ENCODE measurements around the gene VAMP8.

The VAMP8 gene

GRCh38 chr2:85577386-85578242, at the start of gene VAMP8:
Gene VAMP8 (plus strand): TSS chr2:85577586. CDS start chr2:85577647, 61 bp downstream.
- Mint-ChIP-seq H3K27me3 (no peaks in the 10 kb centered on the region), H3K27ac (peak within 1 kb of the TSS; percentile 97 to 98), H3K4me3 (peak within 1 kb of the TSS; percentile 85 to 98), H3K4me1 (peaks cover 40% of the 10 kb centered on the region), H3K9me3 (no peaks in the 10 kb centered on the region)
- DNase-seq, result peak; percentile 40 to 62
- ATAC-seq, result peak; percentile 85

- H3K27ac Mint-ChIP-seq, result no peak overlapping the region
Measured at GRCh38 chr2:85527787-85528186, 49.6 kb upstream of the VAMP8 start.

GRCh38 chr2:85528355-85528754, 49.0 kb upstream of the VAMP8 start:
- ATAC-seq (no peak), DNase-seq (no peak)
- no peaks in the 10 kb centered on the region for H3K9me3 Mint-ChIP-seq
- H3K4me1 Mint-ChIP-seq, result peaks cover 5% of the 10 kb centered on the region
- no peak overlapping the region for H3K4me3 Mint-ChIP-seq
- H3K27me3 Mint-ChIP-seq, result peaks cover 24% of the 10 kb centered on the region
- H3K27ac Mint-ChIP-seq, result no peak overlapping the region

More at GRCh38 chr2:85527787-85528186, 49.6 kb upstream of the VAMP8 start:
- H3K27me3 Mint-ChIP-seq, result peaks cover 24% of the 10 kb centered on the region
- no peak for ATAC-seq
- H3K9me3 Mint-ChIP-seq, result no peaks in the 10 kb centered on the region
- H3K4me1 Mint-ChIP-seq, result peaks cover 5% of the 10 kb centered on the region
- DNase-seq, result no peak
- no peak overlapping the region for H3K4me3 Mint-ChIP-seq

- Mint-ChIP-seq H3K27me3 (peaks cover 24% of the 10 kb centered on the region), H3K4me1 (no peaks in the 10 kb centered on the region), H3K4me3 (no peak overlapping the region), H3K9me3 (no peaks in the 10 kb centered on the region), H3K27ac (no peak overlapping the region)
- DNase-seq (no peak), ATAC-seq (no peak)
Measured at GRCh38 chr2:85529809-85530208, 47.6 kb upstream of the VAMP8 start.

GRCh38 chr2:85531589-85531988, 45.8 kb upstream of the VAMP8 start:
- H3K27me3 Mint-ChIP-seq, result peaks cover 23% of the 10 kb centered on the region
- H3K9me3 Mint-ChIP-seq, result no peaks in the 10 kb centered on the region
- no peak overlapping the region for H3K27ac Mint-ChIP-seq
- peaks cover 7% of the 10 kb centered on the region for H3K4me1 Mint-ChIP-seq
- no peak overlapping the region for H3K4me3 Mint-ChIP-seq
- DNase-seq (no peak), ATAC-seq (no peak)

- peaks cover 20% of the 10 kb centered on the region for H3K4me1 Mint-ChIP-seq
- ATAC-seq (no peak), DNase-seq (no peak)
- H3K4me3 Mint-ChIP-seq, result no peak overlapping the region
- peaks cover 4% of the 10 kb centered on the region for H3K27me3 Mint-ChIP-seq
- H3K27ac Mint-ChIP-seq, result no peak overlapping the region
- no peaks in the 10 kb centered on the region for H3K9me3 Mint-ChIP-seq
Measured at GRCh38 chr2:85534099-85534498, 43.3 kb upstream of the VAMP8 start.

- Mint-ChIP-seq H3K4me3 (no peak overlapping the region), H3K27me3 (no peaks in the 10 kb centered on the region), H3K4me1 (peaks cover 20% of the 10 kb centered on the region), H3K27ac (no peak overlapping the region), H3K9me3 (no peaks in the 10 kb centered on the region)
- ATAC-seq (no peak), DNase-seq (no peak)
Measured at GRCh38 chr2:85534881-85535280, 42.5 kb upstream of the VAMP8 start.

GRCh38 chr2:85536479-85536878, 40.9 kb upstream of the VAMP8 start:
- Mint-ChIP-seq H3K4me3 (no peak overlapping the region), H3K4me1 (peaks cover 35% of the 10 kb centered on the region), H3K9me3 (no peaks in the 10 kb centered on the region), H3K27ac (no peak overlapping the region), H3K27me3 (no peaks in the 10 kb centered on the region)
- ATAC-seq (no peak), DNase-seq (no peak)

GRCh38 chr2:85537600-85538506, 39.5 kb upstream of the VAMP8 start:
- DNase-seq (peak in 1 of 2 donors; percentile 57), ATAC-seq (no peak)
- Mint-ChIP-seq H3K4me1 (peaks cover 49% of the 10 kb centered on the region), H3K27ac (peak overlapping the region; percentile 99), H3K27me3 (no peaks in the 10 kb centered on the region), H3K9me3 (no peaks in the 10 kb centered on the region), H3K4me3 (peak overlapping the region; percentile 96 to 98)

- H3K9me3 Mint-ChIP-seq, result no peaks in the 10 kb centered on the region
- peak within 1 kb of the TSS; percentile 96 to 98 for H3K4me3 Mint-ChIP-seq
- no peaks in the 10 kb centered on the region for H3K27me3 Mint-ChIP-seq
- ATAC-seq (peak; percentile 86), DNase-seq (peak; percentile 94 to 95)
- peak within 1 kb of the TSS; percentile 99 for H3K27ac Mint-ChIP-seq
- peaks cover 56% of the 10 kb centered on the region for H3K4me1 Mint-ChIP-seq
Measured at GRCh38 chr2:85538507-85539360, 38.7 kb upstream of the VAMP8 start, which contains the start of gene MAT2A. Gene MAT2A (plus strand): TSS chr2:85539168. CDS start chr2:85539288, 120 bp downstream.

GRCh38 chr2:85539361-85540132, 37.8 kb upstream of the VAMP8 start:
- Mint-ChIP-seq H3K4me1 (peaks cover 64% of the 10 kb centered on the region), H3K27me3 (no peaks in the 10 kb centered on the region), H3K4me3 (peak overlapping the region; percentile 96 to 98), H3K27ac (peak overlapping the region; percentile 99), H3K9me3 (no peaks in the 10 kb centered on the region)
- ATAC-seq (peak; percentile 62), DNase-seq (peak; percentile 70 to 82)

GRCh38 chr2:85540133-85540648, 37.2 kb upstream of the VAMP8 start:
- H3K27ac Mint-ChIP-seq, result peak overlapping the region; percentile 95 to 99
- H3K4me3 Mint-ChIP-seq, result peak overlapping the region; percentile 96 to 98
- H3K4me1 Mint-ChIP-seq, result peaks cover 65% of the 10 kb centered on the region
- H3K9me3 Mint-ChIP-seq, result no peaks in the 10 kb centered on the region
- ATAC-seq, result no peak
- DNase-seq, result no peak
- H3K27me3 Mint-ChIP-seq, result no peaks in the 10 kb centered on the region

- ATAC-seq (no peak), DNase-seq (no peak)
- Mint-ChIP-seq H3K9me3 (no peaks in the 10 kb centered on the region), H3K27me3 (no peaks in the 10 kb centered on the region), H3K4me3 (peak overlapping the region; percentile 96 to 98), H3K4me1 (peaks cover 62% of the 10 kb centered on the region), H3K27ac (peak overlapping the region in 1 of 2 donors; percentile 95)
Measured at GRCh38 chr2:85541262-85541661, 36.1 kb upstream of the VAMP8 start.

Measured in stimulated activated naive CD8-positive, alpha-beta T cell treated with anti-CD3 and anti-CD28 coated beads, Interleukin-15, amount 100 ng/mL, for 72 hours (primary cell).